GM19395 (cell line): ENCODE measurements around the gene GFM1.

Source experiments
- ATAC-seq: cut with Tn5 transposase; IDR thresholded peaks from one replicate; pipeline ENCODE4 v1.9.1; 2021; ENCODE audit warnings: mild to moderate bottlenecking, moderate library complexity; ENCODE audit not compliant: unreplicated experiment

Gene GFM1

DNA sequence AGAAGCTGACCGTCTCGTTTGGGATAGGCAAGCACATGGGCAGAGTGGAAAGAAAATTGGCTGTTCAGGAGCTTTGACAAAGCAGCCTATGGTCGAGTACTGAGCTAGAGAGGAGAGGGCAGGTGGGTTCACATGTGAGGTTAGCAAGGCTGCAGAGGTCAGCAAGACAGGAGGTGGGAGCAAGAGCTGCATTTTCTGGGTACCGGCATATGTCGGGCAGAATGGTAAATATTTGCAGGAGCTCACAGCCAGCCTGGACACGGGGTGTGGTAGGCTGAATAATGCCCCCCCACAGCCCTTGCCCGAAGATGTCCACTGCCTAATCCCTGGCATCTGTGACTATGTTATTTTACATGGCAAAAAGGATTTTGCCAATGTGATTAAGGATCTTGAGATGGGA, 79.7 kb downstream of the GFM1 start:
- no peak for ATAC-seq

DNA sequence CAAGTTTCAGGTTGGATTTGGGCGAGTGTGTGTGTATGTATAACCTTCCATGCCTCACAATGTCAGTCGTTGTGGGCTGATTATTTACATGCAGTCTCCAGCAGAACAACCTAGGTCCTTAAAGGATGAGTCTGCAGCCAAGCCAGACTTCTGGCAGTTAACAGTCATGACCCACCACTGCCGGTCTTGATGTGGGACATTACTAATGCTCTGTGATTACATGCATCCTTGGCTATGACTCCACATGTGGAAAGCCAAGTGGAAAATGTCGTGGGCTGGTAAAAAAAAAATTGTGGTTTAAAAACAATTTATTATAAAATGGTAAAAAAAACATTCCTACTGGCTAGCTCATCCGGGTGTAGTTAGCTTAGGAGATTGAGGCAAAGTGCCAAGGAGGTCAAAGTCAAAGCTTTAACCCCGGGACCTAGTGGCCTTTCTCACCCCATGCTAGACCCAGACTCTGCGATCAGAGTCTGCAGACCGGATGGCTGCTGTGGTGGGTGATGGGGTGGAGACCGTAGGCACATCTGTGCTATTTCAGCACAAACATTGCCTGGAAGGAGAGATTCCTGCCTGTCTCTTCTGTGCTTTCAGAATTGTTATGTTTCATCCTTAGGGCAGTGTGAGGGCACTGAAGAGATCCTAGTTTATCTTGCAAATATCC, 81.2 kb downstream of the GFM1 start:
- ATAC-seq, result no peak

- ATAC-seq, result peak; percentile 61
These were observed 83.1 kb downstream of the GFM1 start for GRCh38 chr3:158727206-158728060.

- ATAC-seq, result no peak
These were observed 83.7 kb downstream of the GFM1 start for GRCh38 chr3:158728061-158728377.

- ATAC-seq, result no peak
These were observed 84.5 kb downstream of the GFM1 start for GRCh38 chr3:158728851-158729250.

GRCh38 chr3:158731486-158731885, 87.2 kb downstream of the GFM1 start:
- ATAC-seq, result no peak

DNA sequence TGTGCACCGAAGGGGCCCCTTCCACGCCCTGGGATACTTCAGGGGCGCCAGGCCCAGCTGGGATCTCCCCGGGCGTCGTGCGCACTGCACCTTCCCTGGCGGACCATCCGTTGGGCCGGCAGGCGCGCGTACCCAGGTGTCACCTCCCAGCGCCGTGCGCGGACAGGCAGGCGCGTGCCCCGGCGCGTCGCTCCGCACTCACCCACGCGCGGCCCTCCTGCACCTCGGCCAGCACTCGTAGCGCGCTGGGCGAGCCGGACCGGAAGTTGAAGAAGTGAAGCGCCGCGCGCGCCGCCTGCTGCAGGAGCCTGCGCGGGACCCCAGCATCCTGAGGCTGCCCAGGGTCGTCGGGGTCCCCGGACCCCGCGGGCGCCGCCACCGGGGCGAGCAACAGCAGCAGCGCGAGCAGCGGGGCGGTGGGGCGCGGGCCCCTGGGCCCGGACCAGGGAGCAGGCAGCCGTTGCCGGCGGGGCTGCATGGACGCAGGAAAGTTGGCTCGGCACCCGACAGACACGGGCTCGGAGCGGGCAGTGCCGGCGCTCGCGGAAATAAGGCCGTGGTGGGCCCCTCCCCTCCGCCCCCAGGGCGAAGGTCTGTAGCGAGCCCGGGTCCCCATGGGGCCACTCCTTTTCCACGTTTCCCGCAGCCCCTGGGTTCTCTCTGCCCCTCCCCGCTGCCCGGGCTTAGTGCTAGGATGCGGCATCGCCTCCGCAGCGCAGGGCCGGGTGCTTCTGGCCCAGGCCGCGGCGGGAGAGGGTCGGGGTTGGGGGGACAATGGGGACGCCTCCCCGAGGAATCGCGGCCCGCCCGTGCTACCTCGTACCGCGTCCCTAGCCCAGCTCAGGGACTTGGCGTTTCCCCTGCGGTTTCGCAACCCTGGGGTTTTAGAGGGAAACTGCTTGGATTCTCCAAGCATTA, 87.9 kb downstream of the GFM1 start, which contains the start of gene RARRES1:
TSS of gene RARRES1 (minus strand) at position 520 of the 918 bp plus-strand sequence. CDS start at position 478, 42 bp downstream.
- peak; percentile 69 for ATAC-seq

- no peak for ATAC-seq
These were observed 88.5 kb downstream of the GFM1 start for GRCh38 chr3:158732856-158733200.

GRCh38 chr3:158733656-158734055, 89.3 kb downstream of the GFM1 start:
- no peak for ATAC-seq

DNA sequence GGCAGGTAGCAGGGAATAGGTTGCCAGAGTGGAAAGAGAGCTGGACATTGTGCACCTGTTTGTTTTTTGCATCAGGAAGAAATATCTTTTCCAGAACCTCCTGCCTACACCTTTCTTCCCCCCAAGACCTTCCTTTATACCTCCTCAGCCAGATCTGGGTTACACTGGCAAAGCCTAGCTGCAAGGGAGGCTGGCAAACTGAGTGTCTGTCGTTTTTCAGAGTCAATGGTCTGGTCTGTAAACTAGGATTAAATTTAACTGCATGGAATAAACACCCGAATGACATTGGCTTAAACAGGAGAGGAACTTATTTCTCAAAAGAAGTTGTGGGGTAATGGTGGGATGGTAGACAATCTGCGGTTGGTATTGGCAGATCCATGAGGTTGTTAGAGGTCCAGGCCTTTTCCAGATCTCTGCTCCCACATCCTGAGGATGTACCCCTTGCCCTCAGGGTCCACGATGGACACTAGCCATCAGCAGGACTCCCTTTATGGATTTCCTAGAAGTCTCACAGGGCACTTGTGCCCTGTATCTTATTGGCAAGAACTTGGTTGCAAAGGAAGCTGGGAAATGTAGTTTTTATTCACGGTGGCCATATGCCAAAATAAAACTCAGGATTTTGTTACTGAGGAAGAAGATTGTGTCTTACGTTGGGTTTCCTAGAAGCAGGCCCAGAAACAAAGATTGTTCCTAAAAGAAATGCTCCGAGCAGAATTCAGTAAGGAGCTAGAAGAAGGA, 91.1 kb downstream of the GFM1 start:
- ATAC-seq, result no peak

- ATAC-seq, result no peak
These were observed 93.1 kb downstream of the GFM1 start for GRCh38 chr3:158737410-158737809.

- ATAC-seq, result no peak
These were observed 93.8 kb downstream of the GFM1 start for GRCh38 chr3:158737976-158738615.

GRCh38 chr3:158738653-158739052, 94.3 kb downstream of the GFM1 start:
- ATAC-seq, result no peak

DNA sequence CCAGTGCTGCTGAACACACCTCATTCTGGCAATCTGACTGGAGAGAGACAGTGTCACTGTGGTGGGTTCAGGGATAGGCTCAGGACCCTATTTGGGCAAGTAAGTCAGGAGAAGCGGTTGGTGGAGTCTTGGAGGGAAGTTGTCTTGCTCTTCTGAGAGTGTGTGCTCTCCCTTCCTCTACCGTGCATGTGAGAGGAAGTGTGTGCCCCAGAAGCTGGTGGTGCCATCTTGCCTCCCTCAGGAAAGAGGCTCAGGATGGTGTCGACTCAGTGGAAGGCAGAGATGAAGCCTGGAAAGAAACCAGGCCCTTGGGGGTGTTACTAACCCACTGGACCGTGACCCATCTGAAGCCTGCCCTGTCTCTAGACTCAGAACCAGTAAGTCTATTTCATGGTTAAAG, 94.8 kb downstream of the GFM1 start:
- ATAC-seq, result no peak

GRCh38 chr3:158739661-158740060, 95.3 kb downstream of the GFM1 start:
- no peak for ATAC-seq
